H4 (cell line): ENCODE results near the gene LZTR1. TPM values are rescaled to one million over a fixed set of nuclear protein-coding genes. Genes with fewer than 3 reads are reported as not detected.
"Not testable (repeated sequence)": the region's sequence is repeated elsewhere in the genome, so short reads cannot be mapped to it uniquely, and the experiment has no call there.

Experiments
- DNase-seq: peaks from one replicate; pipeline ENCODE4 v3.0.0-alpha.2; 2015; ENCODE audit warnings: low spot score
- total RNA-seq: library from RNA; depleted of rRNA; stranded (reverse); fragments of >200 nt; shearing (Covaris generic); gene quantifications from 2 replicates; pipeline ENCODE4 v1.2.3, GENCODE V29; 2014

LZTR1 gene
- total RNA-seq, 1 experiment from 2014 or later, result 6.8 TPM

DNA sequence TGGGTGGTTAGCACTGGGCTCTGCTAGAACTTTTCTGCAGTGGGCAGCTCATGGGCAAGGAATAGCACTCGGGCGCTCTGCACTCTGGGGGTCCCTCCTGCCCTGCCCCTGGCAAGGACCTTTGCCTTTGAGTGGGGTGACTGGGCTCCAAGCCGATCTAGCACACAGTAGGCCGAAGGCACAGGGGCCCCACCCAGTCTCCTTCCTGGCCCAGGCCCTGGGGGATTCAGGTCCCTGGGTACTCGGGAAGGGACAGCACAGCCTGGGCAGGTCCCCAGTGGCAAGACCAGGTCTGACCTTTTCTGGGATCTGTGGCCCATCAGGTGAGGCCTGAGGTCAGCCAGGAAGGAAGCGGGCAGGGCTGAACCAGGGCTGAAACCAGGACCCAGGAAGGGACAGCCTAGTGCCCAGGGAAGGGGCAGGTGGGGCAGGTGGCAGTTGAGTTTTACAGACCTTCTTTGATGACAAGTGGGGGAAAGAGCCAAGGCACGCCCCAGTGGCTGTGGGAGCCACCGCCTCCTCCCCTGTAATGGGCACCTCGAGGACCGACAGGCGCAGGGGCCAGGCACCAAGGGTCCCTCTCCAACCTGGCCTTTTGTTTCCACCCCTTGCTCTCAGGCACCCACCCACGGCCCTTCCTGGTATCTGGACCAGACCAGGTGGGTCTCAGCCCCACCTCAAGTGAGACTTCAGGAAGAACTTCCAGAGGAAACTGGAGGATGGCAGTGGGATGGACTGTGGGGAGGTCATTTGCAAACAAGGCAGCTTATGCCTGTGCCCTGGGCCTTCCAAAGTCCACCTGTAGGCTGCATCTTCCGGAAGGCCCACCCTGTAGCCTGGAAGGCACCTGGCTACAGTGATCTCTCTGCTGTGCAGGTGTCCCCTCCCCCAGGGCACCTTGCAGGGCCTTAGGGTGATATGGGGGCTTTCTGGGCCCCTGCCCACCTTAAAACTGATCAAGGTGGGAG, 15.9 kb upstream of the LZTR1 start:
- DNase-seq, result no peak

DNA sequence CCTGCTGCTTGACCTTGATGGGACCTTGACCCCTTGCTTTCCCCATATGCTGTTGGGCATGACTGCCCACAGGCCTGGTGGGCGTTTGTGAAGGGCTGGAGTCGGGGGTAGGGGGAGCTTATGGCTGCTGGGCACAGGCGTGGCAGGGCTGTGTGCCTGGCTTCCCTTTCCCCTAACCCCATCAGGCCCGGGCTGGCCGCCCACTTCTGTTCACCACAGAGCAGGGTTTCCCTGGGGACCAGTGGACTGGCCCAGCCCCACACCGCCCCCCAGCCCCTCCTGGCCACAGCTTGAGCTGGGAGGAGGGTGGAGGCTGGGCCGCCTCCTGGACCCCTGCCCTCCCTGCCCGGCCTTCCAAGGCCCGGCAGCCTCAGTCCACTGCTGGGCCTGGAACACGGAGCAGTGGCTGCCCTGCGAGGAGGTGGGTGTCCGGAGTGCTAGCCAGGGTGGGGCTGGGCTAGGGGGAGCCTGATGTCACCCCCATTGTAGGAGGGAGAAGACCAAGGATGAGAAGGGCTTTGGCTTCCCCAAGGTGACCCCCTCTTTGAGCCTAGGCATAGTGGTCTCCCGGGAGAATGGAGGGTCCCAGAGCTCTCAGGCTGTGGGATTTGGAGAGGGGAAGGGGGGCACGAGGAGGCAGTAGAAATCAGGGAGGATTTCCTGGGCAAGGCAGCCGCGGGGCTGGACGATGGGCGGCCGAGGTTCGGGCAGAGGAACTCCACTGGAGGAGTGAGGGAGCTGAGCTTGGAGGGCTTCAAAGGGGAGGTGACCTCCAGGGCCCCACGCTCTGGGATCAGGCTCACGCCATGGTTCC, 15.0 kb upstream of the LZTR1 start, which contains the start of gene AIFM3:
AIFM3 (plus strand) TSS at position 373 of the 814 bp plus-strand sequence. CDS start 690 bp downstream, outside the sequence.
- no peak for DNase-seq

DNA sequence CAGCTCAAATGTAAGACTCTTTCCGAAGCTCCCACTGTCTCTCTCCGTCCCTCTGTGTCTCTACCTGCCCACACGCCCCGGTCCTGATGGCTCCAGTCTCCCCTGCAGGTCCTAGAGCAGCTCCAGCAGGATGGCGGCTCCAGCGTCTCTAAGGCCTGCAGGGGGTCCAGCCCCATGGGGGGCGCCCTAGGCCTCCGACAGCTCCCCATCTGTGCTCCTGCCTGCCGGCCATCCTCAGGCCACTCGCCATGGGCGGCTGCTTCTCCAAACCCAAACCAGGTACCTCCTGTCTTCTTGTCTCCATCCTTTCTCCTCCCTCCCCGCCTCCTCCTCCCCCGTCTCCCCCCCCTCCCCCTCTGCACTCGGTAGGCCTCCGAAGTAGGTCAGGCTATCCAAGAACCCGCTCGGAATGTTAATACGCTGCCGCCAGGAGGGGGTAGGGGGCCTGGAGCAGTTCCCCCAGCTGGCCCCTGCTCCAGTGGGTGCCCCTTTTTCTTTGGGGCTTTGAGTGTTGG, 14.3 kb upstream of the LZTR1 start:
- no peak for DNase-seq

DNA sequence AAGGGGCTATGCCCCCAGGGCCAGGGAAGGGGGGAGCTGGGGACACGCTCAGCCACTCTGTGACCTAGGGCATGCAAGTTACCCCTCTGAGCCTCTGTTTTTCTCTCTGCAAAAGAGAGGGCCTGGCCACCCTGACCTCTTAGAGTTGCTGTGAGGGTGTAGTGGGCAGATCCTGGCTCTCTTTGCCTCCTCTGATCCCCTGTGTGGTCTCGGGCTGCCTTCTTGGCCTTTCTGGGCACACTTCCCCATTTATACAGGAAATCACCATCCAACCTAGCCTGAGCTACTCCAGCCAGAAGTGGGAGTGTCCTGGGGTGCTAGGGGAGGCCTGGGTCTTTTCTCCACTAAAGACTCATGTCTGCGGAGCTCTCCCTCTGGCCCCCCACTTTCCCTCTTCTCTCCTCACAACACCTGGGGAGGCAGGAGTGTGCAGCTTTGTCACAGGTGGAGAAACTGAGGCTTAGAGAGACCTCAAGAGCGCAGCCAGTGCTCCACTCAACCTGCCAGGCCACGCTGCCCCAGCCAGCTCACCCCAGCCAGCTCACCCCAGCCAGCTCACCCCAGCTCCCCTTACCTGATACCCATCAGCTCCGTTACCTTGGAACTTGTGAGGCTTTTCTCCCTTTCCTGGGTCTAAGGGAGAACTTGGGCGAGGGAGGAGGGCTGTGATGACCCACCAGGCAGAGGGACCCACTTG, 13.7 kb upstream of the LZTR1 start:
- DNase-seq, result no peak

DNA sequence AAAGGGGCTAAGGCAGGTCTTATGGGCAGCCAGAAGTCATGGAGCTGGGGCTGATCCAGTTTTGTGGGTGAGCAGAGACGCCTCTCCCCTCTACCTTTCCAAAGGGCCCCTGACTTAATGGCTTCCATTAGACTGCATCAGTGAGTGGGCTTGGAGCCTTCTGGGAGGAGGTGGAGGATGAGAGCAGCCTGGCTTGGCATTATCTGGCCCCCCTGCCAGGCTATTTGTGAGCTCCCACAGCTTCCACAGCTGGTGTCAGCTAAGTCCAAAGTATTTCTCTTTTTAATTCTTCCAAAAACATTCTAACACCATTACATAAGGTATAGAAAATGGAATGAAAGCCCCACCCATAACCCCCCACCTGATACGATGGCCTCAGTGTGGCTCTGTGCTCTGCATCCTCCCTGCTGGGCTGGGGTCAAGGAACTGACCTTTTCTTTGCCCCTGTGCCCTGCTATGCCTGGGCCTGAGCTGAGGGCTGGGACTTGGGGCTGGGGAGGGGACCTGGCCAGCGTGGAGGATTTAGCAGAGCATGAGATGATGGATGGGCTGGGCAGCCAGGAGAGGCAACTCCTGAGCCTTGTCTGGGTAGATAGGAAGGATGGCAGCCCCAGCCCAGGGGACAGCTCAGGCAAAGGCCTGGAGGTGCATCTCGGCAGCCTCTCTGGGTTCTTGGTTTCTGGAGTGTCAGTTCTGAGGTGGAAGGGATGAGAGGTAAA, 11.0 kb upstream of the LZTR1 start:
- no peak for DNase-seq

DNA sequence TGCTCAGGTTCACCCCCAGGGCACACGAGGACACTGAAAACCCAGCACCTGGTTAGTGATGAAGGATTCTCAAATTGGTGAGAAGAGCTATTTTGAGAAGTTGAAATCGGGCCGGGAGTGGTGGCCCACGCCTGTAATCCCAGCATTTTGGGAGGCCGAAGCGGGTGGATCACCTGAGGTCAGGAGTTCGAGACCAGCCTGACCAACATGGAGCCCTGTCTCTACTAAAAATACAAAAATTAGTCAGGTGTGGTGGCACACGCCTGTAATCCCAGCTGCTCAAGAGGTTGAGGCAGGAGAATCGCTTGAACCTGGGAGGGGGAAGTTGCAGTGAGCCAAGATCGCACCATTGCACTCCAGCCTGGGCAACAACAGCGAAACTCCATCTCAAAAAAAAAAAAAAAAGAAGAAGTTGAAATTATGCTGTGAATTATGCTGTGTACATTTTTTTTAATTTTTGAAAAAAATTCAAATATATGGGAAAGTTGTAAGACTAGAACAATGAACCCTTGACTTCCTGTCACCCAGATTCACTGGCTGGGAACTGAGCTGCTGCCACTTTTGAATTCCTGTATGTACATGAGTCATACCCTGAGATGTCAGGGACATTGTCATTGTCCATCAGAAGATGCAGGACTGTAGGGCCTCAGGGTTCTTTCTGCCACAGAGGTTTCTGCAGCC, 9.9 kb upstream of the LZTR1 start:
- not testable (repeated sequence) for DNase-seq

DNA sequence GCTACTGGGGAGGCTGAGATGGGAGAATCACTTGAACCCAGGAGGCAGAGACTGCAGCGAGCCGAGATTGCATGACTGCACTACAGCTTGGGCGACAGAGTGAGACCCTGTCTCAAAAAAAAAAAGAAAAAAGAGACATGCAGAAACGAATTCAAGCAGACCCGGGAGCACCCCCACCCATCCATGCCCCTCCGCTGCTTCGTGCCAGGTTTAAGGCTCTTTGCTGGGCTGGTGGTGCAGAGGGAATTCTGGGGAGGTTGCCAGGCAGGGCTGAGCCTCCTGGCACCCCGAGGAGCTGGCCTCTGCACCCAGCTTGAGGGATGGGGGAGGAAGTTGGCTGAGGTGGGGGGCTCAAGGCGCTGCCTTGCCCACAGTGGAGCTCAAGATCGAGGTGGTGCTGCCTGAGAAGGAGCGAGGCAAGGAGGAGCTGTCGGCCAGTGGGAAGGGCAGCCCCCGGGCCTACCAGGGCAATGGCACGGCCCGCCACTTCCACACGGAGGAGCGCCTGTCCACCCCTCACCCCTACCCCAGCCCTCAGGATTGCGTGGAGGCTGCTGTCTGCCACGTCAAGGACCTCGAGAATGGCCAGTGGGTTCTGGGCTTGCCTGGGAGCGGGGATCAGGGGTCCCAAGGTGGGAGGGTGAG, 9.0 kb upstream of the LZTR1 start:
- DNase-seq, result no peak

DNA sequence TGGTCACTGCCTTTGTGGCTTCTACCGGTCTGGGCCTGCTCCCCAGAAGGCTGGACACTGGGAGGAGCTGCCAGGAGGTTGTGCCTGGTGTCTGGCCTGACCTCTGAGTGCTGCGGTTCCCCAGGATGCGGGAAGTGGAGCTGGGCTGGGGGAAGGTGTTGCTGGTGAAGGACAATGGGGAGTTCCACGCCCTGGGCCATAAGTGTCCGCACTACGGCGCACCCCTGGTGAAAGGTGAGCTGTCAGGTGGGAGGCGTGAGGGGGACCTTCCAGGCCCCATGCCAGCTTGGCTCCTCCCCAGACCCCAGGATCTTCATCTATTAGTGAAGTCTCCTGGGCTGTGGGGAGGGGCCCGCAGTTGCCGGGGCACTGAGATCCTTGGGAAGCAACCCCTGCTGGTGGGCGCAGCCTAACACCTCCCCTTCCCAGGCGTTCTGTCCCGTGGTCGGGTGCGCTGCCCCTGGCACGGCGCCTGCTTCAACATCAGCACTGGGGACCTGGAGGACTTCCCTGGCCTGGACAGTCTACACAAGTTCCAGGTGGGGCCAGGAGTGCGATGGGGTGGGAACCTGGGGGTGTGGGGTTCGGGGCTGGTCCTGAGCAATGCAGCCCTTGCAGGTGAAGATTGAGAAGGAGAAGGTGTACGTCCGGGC, 8.3 kb upstream of the LZTR1 start:
- no peak for DNase-seq

DNA sequence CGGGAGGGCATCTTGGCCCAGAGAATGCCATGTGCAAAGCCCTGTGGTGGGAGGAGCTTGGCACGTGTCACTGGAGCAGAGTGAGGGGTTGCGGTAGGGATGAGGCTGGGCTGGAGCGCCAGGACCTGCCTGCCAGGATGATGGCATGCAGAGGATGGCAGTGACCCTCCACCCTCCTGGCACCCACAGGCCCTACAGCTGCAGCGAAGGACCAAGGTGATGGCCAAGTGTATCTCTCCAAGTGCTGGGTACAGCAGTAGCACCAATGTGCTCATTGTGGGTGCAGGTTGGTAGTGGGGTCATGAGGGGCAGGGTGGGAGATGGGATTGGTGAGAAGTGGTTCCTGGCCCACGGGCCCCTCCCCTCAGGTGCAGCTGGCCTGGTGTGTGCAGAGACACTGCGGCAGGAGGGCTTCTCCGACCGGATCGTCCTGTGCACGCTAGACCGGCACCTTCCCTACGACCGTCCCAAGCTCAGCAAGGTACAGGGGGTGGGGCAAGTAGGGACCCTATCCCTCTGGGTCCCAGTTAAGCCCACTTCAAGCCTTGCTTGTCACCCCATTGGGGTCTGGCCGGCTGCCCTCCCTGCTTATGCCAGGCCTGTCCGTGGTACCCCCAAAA, 7.7 kb upstream of the LZTR1 start:
- DNase-seq, result no peak

DNA sequence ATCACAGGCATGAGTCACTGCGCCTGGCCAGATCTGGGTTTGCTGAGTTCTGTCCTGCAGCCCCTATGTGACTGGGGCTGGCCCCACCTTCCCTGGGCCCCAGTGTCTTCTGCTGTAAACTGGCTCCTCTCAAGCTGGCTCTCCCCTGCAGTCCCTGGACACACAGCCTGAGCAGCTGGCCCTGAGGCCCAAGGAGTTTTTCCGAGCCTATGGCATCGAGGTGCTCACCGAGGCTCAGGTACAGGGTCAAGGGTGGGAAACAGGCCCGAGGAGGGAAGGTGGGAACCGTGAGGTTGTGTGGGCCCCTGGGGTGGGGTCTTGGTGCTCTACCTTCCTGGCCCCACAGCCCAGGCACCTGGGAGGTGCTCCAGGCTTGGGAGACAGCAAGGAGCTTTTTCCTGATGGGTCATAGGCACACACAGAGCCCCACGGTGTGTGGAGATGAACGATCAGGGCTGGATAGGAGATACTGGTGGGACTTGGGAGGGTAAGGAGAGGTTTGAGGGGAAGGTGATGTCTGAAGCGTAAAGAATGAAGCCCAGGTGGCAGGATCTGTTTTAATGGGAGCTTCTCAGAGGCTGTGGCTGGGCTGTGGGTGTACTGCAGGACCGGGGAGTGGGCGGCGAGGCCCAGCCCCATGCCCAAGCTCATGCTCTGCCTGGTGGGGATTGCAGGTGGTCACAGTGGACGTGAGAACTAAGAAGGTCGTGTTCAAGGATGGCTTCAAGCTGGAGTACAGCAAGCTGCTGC, 6.4 kb upstream of the LZTR1 start:
- DNase-seq, result no peak

DNA sequence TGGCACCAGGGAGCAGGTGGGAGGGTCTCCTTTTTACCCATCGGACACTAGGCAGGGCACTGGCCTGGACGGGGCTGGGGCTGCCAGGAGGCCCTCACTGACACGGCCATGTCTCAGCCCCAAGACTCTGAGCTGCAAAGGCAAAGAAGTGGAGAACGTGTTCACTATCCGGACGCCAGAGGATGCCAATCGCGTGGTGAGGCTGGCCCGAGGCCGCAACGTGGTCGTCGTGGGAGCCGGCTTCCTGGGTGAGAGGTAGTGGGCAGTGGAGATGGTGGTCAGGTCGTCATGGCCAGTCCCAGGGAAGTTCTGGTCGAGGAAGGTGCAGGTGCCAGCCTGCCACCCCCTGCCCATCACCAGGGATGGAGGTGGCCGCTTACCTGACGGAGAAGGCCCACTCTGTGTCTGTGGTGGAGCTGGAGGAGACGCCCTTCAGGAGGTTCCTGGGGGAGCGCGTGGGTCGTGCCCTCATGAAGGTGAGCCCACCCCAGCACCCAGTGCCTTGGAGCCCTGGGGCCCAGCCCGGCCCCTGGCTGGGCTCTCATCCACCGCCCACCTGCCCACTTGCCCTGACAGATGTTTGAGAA, 5.7 kb upstream of the LZTR1 start:
- no peak for DNase-seq

DNA sequence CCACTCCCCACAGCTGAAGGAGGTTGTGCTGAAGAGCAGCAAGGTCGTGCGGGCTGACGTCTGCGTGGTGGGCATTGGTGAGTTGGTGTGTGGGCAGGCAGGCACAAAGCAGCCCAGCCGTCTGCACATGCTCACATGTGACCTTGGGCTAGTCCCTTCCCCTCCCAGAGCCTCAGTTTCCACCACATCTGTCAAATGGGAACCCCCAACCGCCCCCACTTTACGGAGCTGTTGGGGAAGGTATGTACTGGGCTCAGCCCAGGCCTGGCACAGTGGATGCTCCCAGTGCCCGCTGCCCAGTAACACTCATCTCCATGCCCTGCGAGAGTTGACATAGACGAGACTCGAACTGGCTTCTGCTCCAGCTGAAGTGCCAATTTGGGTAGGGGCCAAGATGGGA, 5.1 kb upstream of the LZTR1 start:
- DNase-seq, result no peak

DNA sequence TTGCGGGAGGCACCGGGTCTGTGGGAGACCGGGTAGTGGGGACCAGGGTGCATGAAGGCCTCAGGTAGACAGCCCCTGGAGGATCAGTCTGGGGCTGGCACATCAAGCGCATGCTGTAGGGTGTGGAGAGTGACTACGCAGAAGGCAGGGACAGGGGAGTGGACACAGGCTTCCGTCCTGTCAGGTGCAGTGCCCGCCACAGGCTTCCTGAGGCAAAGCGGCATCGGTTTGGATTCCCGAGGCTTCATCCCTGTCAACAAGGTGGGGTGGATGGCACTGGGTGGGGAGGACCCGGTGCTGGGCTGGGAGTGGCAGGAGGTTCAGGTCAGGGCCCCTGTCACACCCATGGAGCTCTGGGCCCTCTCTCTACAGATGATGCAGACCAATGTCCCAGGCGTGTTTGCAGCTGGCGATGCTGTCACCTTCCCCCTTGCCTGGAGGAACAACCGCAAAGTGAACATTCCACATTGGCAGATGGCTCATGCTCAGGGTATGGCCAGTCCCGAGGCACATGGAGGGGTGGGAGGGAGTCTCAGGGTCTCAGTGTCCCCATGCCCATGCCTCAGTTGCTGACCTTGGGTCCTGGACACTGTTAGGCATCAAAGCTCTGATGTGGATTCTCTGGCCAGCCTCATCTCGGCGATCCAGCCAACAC, 4.5 kb upstream of the LZTR1 start:
- no peak for DNase-seq

DNA sequence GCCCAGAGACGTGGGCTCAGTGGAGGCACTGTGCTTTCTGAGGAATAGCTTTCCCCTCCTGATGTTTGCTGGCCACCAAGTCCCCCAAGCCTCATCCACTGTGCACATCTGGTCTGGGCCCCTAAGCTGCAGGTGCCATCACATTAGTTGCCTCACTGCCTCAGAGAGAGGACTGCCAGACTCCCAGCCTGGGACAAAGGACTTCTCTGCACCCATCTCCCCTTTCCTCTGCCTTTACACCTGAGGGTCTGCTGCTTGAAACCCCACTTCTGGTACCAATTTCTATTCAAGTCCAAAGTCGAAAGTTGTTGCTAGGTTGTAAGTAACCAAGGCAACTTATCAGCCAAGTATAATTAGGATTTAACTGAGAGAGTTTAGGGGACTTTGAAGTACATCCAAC, 3.7 kb upstream of the LZTR1 start:
- no peak for DNase-seq

DNA sequence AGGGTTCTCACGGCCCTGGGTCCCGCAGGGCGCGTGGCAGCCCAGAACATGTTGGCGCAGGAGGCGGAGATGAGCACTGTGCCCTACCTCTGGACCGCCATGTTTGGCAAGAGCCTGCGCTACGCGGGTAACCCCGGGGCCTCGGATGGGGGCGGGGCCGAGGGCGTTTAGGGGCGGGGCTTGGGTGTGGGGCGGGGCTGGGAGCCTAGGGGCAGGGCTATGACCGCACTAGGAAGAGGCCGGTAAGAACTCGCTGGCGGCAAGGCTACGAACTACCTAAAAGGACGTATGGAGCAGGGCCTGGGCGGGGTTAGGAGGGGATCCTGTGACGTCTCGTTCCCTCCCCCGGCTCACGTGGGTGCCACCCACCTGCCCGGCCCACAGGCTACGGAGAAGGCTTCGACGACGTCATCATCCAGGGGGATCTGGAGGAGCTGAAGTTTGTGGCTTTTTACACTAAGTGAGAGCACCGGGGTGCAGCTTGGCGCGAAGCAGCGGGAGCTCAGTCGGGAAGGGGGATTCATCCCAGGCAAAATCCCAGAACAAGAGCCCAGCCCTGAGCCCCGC, 2.8 kb upstream of the LZTR1 start:
- no peak for DNase-seq

DNA sequence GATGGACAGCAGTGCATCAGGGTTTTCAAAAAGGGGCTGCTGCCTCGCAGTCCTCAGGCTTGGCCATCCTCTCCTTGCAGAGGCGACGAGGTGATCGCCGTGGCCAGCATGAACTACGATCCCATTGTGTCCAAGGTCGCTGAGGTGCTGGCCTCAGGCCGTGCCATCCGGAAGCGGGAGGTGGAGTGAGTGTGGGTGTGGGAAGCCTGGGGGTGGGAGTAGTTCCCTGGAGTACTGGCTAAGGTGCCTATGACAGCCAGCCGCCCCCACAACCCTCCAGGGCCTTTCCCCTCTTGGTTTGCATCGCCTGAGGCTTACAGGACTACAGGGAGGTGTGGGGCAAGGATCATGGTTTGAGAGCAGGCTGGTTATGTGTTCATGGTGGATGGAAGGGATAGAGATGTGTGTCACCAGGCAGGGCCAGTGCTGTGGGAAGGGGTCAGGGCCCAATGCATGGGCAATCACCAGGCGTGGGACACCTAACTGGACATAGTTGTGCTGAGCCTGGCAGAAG, 2.1 kb upstream of the LZTR1 start:
- no peak for DNase-seq

DNA sequence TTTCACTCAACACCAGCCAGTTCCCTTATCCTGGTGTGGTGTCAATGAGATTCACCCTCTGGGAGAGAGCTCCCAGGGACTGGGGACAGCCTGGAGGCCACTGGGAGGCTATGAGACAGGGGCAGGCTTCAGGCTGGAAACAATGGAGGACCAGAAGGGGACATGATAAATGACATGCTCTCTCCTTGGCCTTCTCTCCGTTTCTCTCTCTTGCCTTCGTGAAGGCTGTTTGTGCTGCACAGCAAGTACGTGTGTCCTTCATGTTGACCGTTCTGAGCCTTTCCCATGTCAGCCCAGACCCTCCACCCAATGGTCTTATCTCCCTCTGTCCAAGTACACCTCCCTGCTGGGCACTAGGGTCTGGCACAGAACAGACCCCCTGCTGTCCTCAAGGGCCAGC, 1.6 kb upstream of the LZTR1 start:
- no peak for DNase-seq
